ENCODE data around the gene TOMM34. TPM values are rescaled to one million over a fixed set of nuclear protein-coding genes. Genes with fewer than 3 reads are reported as not detected.

TOMM34 gene
- total RNA-seq, 1 experiment from 2014 or later = 59.3 TPM

GRCh38 chr20:44932916-44933315 is 27.3 kb downstream of the TOMM34 start:
- no peak for DNase-seq (ENCODE audit: low read depth)

GRCh38 chr20:44931911-44932310 is 28.3 kb downstream of the TOMM34 start:
- no peak for DNase-seq (ENCODE audit: low read depth)

GRCh38 chr20:44930517-44931168 is 29.6 kb downstream of the TOMM34 start:
- no peak for DNase-seq (ENCODE audit: low read depth)

- DNase-seq (ENCODE audit: low read depth) = no peak
These were observed 31.6 kb downstream of the TOMM34 start for GRCh38 chr20:44928595-44928994.

GRCh38 chr20:44924541-44924940 is 35.7 kb downstream of the TOMM34 start:
- no peak for DNase-seq (ENCODE audit: low read depth)

GRCh38 chr20:44921447-44921846 is 38.8 kb downstream of the TOMM34 start:
- no peak for DNase-seq (ENCODE audit: low read depth)

GRCh38 chr20:44918761-44919160 is 41.4 kb downstream of the TOMM34 start:
- no peak for DNase-seq (ENCODE audit: low read depth)

- no peak for DNase-seq (ENCODE audit: low read depth)
These were observed 41.9 kb downstream of the TOMM34 start for GRCh38 chr20:44918342-44918741.

- DNase-seq (ENCODE audit: low read depth) = no peak
These were observed 42.8 kb downstream of the TOMM34 start for GRCh38 chr20:44917399-44917798.

GRCh38 chr20:44916586-44916985 is 43.6 kb downstream of the TOMM34 start:
- DNase-seq (ENCODE audit: low read depth) = no peak

GRCh38 chr20:44914924-44915323 is 45.3 kb downstream of the TOMM34 start:
- no peak for DNase-seq (ENCODE audit: low read depth)

- no peak for DNase-seq (ENCODE audit: low read depth)
These were observed 48.0 kb downstream of the TOMM34 start for GRCh38 chr20:44912189-44912588.

GRCh38 chr20:44911264-44911921 is 48.8 kb downstream of the TOMM34 start:
- peak; percentile 30 for DNase-seq (ENCODE audit: low read depth)

- no peak for DNase-seq (ENCODE audit: low read depth)
These were observed 49.4 kb downstream of the TOMM34 start for GRCh38 chr20:44910690-44911262.

- DNase-seq (ENCODE audit: low read depth) = peak; percentile 49
These were observed 50.1 kb downstream of the TOMM34 start, which contains the start of gene PABPC1L for GRCh38 chr20:44909872-44910689. Gene PABPC1L (plus strand): TSS chr20:44910060. CDS start chr20:44910144, 84 bp downstream.

GRCh38 chr20:44908987-44909871 is 51.0 kb downstream of the TOMM34 start:
- no peak for DNase-seq (ENCODE audit: low read depth)

- no peak for DNase-seq (ENCODE audit: low read depth)
These were observed 55.8 kb downstream of the TOMM34 start for GRCh38 chr20:44904377-44904776.

GRCh38 chr20:44901974-44902373 is 58.2 kb downstream of the TOMM34 start:
- peak; percentile 34 for DNase-seq (ENCODE audit: low read depth)

- no peak for DNase-seq (ENCODE audit: low read depth)
These were observed 59.9 kb downstream of the TOMM34 start for GRCh38 chr20:44900231-44900854.

- DNase-seq (ENCODE audit: low read depth) = no peak
These were observed 63.1 kb downstream of the TOMM34 start for GRCh38 chr20:44897133-44897532.

- no peak for DNase-seq (ENCODE audit: low read depth)
These were observed 63.6 kb downstream of the TOMM34 start for GRCh38 chr20:44896583-44896982.
